Measurements from ENCODE around the gene AGPAT2. TPM values are rescaled to one million over a fixed set of nuclear protein-coding genes. Genes with fewer than 3 reads are reported as not detected.

AGPAT2 gene
- total RNA-seq, 1 donor from 2014 or later: 25.6 TPM

GRCh38 chr9:136673975-136674785 is 13.1 kb downstream of the AGPAT2 start:
- no peak for DNase-seq
- Mint-ChIP-seq H3K27me3 (no peaks in the 10 kb centered on the region), H3K4me1 (no peaks in the 10 kb centered on the region), H3K27ac (no peak overlapping the region), H3K4me3 (no peak overlapping the region), H3K36me3 (ENCODE audit: low read depth) (no peaks in the 10 kb centered on the region), H3K9me3 (no peaks in the 10 kb centered on the region)
- intact Hi-C loops (cut with micrococcal nuclease): no loop called here

DNA sequence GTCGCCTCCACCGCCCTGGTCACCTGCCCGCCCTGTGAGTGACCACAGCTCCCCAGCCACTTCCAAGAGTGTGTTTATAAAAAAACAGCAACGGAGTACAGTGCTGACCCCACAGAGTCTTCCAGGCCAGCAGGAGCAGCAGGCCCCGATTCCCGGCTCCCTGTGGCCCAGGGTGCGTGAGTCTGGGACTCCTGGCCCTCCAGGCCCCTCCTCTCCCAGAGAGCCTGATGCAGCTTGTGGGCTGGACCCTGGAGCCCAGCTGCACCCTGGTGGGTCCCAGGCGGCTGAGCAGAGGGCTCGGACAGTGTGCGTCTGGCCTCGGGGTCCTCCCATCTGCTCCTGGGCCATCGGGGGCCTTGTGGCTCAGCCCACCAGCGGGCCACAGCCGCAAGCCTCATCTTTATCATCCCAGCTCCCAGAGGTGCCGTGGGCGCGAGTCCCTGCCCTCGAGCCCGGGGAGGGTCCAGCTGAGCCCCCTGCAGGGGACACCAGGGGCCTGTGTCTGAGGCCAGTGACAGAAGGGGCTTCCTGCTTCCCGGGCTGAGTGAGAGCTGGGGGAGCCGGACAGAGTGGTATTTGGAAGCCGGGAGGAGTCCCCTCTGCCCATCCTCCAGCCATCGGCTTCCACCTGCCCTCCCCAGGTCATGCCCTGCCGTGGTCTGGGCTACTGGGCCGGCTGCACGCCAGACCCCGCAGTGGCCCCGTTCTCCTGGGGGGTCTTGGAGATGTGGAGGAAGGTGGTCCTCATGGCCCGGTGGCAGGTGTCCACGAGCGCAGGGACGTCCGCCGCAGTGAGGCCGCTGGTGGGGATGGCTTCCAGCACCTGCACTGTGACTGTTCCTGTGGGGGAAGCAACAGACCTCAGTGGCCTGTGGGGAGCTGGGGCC is 13.9 kb downstream of the AGPAT2 start:
- intact Hi-C loops (cut with micrococcal nuclease): no loop called here
- H3K9me3 Mint-ChIP-seq: no peaks in the 10 kb centered on the region

GRCh38 chr9:136672431-136673087 is 14.7 kb downstream of the AGPAT2 start:
- H3K27ac Mint-ChIP-seq: no peak overlapping the region
- DNase-seq: no peak
- intact Hi-C loops (cut with micrococcal nuclease): no loop called here
- H3K9me3 Mint-ChIP-seq: no peaks in the 10 kb centered on the region
- H3K36me3 Mint-ChIP-seq (ENCODE audit: low read depth): no peaks in the 10 kb centered on the region
- H3K4me3 Mint-ChIP-seq: no peak overlapping the region
- H3K27me3 Mint-ChIP-seq: no peaks in the 10 kb centered on the region
- H3K4me1 Mint-ChIP-seq: no peaks in the 10 kb centered on the region

More for the DNA sequence above, 13.9 kb downstream of the AGPAT2 start:
- no peaks in the 10 kb centered on the region for H3K4me1 Mint-ChIP-seq
- no peak overlapping the region for H3K27ac Mint-ChIP-seq
- H3K4me3 Mint-ChIP-seq: no peak overlapping the region
- no peaks in the 10 kb centered on the region for H3K27me3 Mint-ChIP-seq
- no peak for DNase-seq
- no peaks in the 10 kb centered on the region for H3K36me3 Mint-ChIP-seq (ENCODE audit: low read depth)

- DNase-seq: peak; percentile 84
- intact Hi-C loops (cut with micrococcal nuclease): no loop called here
- H3K27ac Mint-ChIP-seq: no peak overlapping the region
Measured at GRCh38 chr9:136671646-136672430, 15.4 kb downstream of the AGPAT2 start.

DNA sequence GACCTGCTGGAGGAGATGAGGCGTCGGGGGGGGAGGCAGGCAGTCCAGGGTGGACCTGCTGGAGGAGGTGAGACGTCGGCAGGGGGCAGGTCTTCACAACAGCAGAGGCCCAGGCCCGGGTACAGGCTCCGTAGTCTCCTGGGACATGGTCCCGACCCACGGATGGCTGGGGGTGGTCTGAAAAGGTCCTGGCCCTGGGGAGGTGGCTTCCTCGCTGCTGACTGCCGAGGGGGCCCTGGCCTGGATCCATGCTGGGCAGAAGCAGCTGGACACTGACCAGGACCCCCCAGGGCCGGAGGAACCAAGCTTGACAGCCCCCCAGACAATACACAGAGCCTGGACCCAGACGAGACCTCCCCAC is 16.0 kb downstream of the AGPAT2 start:
- peaks cover 5% of the 10 kb centered on the region for H3K27me3 Mint-ChIP-seq
- H3K9me3 Mint-ChIP-seq: no peaks in the 10 kb centered on the region
- no peak overlapping the region for H3K4me3 Mint-ChIP-seq
- no peak overlapping the region for H3K27ac Mint-ChIP-seq
- H3K36me3 Mint-ChIP-seq (ENCODE audit: low read depth): no peaks in the 10 kb centered on the region
- H3K4me1 Mint-ChIP-seq: no peaks in the 10 kb centered on the region
- DNase-seq: no peak
- intact Hi-C loops (cut with micrococcal nuclease): no loop called here

More at GRCh38 chr9:136671646-136672430, 15.4 kb downstream of the AGPAT2 start:
- Mint-ChIP-seq H3K4me3 (no peak overlapping the region), H3K9me3 (no peaks in the 10 kb centered on the region), H3K27me3 (peaks cover under 1% of the 10 kb centered on the region), H3K4me1 (no peaks in the 10 kb centered on the region), H3K36me3 (ENCODE audit: low read depth) (no peaks in the 10 kb centered on the region)

GRCh38 chr9:136670576-136671253 is 16.5 kb downstream of the AGPAT2 start:
- no peaks in the 10 kb centered on the region for H3K36me3 Mint-ChIP-seq (ENCODE audit: low read depth)

DNA sequence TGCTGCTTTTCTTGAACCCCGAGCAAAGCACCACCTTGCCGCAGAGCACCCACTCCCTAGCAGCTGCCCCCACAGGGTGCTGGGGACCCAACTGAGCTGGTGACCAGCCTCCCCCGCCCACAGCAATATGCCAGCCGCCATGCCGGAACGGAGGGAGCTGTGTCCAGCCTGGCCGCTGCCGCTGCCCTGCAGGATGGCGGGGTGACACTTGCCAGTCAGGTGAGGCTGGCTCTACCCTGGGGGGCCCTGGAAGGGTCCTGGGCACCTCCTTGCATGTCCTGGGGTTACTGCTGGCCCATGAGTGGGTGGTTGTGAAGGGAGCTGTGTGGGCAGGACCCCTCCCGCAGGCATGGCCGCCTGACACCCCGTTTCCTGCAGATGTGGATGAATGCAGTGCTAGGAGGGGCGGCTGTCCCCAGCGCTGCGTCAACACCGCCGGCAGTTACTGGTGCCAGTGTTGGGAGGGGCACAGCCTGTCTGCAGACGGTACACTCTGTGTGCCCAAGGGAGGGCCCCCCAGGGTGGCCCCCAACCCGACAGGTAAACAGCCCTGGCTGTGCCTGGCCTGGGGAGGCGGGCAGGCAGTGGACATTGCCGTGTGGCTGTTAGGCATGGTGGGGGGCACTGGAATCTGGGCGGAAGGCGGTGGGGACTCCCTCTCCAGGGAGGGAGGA is 17.3 kb downstream of the AGPAT2 start:
- peaks cover 8% of the 10 kb centered on the region for H3K27me3 Mint-ChIP-seq
- no peaks in the 10 kb centered on the region for H3K36me3 Mint-ChIP-seq (ENCODE audit: low read depth)
- H3K27ac Mint-ChIP-seq: no peak overlapping the region
- H3K9me3 Mint-ChIP-seq: no peaks in the 10 kb centered on the region
- no peak for DNase-seq
- intact Hi-C loops (cut with micrococcal nuclease): no loop called here
- H3K4me1 Mint-ChIP-seq: peaks cover 2% of the 10 kb centered on the region
- no peak overlapping the region for H3K4me3 Mint-ChIP-seq

More at GRCh38 chr9:136670576-136671253, 16.5 kb downstream of the AGPAT2 start:
- DNase-seq: no peak
- intact Hi-C loops (cut with micrococcal nuclease): no loop called here
- Mint-ChIP-seq H3K9me3 (no peaks in the 10 kb centered on the region), H3K4me1 (no peaks in the 10 kb centered on the region), H3K4me3 (no peak overlapping the region), H3K27me3 (peaks cover 5% of the 10 kb centered on the region), H3K27ac (no peak overlapping the region)

DNA sequence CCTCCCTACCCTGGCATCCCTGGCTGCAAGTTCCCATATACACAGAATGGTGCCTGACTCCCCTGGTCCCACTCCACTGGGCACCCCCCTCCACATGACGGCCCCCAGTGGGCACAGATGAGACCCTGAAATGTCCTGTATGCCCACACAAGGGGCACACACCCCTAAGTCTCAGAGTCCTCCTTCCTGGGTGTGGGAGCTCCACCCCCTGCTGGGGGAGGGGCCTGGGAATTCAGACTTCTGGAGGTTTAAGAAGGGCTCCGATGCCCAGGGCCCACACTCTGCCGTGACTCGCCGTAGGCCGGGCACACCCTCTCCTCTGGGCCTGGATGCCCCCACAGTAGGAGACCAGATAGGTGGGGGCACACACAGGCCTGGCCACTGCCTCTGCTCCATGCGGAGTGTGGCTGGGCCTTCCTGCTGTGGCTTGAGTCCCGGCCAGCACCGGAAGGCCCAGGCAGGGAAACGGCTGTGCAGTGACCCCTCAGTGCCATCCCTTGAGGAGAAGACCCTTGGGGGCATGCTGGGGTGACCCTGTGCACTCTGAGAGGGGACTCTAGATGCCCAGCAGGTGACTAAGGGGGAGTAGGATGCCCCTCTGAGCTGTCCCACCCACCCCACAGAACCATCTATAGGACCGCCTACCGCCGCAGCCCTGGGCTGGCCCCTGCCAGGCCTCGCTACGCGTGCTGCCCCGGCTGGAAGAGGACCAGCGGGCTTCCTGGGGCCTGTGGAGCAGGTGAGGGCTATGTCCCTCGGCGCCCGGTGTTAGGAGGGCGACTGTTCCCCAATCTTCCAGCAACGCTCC is 18.1 kb downstream of the AGPAT2 start:
- H3K4me1 Mint-ChIP-seq: peaks cover 2% of the 10 kb centered on the region
- H3K9me3 Mint-ChIP-seq: no peaks in the 10 kb centered on the region
- H3K27ac Mint-ChIP-seq: no peak overlapping the region
- H3K36me3 Mint-ChIP-seq (ENCODE audit: low read depth): no peaks in the 10 kb centered on the region
- DNase-seq: peak; percentile 69
- H3K27me3 Mint-ChIP-seq: peaks cover 13% of the 10 kb centered on the region
- no peak overlapping the region for H3K4me3 Mint-ChIP-seq
- intact Hi-C loops (cut with micrococcal nuclease): no loop called here

DNA sequence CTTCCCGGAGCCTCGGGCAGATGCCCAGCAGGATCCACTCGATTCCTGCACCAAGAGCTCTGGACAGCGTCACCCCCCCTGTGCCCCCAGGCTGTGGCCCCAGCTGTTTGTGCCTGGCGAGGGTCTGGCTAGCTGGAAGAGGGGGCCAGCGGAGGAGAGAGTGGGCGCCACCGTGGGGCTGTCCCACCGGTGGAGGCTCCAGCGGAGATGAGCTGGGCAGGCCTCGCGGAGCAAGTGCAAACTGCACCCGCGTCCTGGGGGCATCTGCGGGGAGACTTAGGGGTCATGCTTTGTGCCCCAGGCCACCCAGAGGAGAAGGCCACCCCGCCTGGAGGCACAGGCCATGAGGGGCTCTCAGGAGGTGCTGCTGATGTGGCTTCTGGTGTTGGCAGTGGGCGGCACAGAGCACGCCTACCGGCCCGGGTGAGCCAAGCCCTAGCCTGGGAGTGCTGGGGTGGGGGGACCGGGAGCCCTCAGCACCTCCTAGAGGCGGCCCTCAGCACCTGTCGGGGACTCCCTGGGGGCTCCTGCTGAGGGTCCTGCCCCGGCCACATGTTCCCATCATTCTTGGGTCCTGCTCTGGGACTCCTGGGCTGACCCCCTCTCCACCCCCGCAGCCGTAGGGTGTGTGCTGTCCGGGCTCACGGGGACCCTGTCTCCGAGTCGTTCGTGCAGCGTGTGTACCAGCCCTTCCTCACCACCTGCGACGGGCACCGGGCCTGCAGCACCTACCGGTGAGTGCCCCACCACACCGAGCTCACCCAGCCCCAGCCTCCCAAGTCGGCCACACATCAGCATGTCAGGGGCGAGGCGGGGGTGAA is 19.1 kb downstream of the AGPAT2 start:
- no peaks in the 10 kb centered on the region for H3K9me3 Mint-ChIP-seq
- H3K4me3 Mint-ChIP-seq: no peak overlapping the region
- no peaks in the 10 kb centered on the region for H3K36me3 Mint-ChIP-seq (ENCODE audit: low read depth)
- no peak for DNase-seq
- peaks cover 2% of the 10 kb centered on the region for H3K4me1 Mint-ChIP-seq
- intact Hi-C loops (cut with micrococcal nuclease): no loop called here
- peaks cover 15% of the 10 kb centered on the region for H3K27me3 Mint-ChIP-seq
- H3K27ac Mint-ChIP-seq: no peak overlapping the region

- no peak for DNase-seq
- no peaks in the 10 kb centered on the region for H3K36me3 Mint-ChIP-seq (ENCODE audit: low read depth)
- H3K9me3 Mint-ChIP-seq: no peaks in the 10 kb centered on the region
- H3K27ac Mint-ChIP-seq: no peak overlapping the region
- no peak overlapping the region for H3K4me3 Mint-ChIP-seq
- peaks cover 15% of the 10 kb centered on the region for H3K27me3 Mint-ChIP-seq
- peaks cover 2% of the 10 kb centered on the region for H3K4me1 Mint-ChIP-seq
- intact Hi-C loops (cut with micrococcal nuclease): no loop called here
Measured at GRCh38 chr9:136667214-136667939, 19.9 kb downstream of the AGPAT2 start.
